Parathyroid adenoma (tissue), 2 donors: Measurements from ENCODE around the gene CYB561A3.

ENCODE experiments used
- H2AFZ ChIP-seq: fragments of 300-600 bp; sonication (generic); one replicate; pipeline ENCODE4 v1.7.0; 2017; ENCODE audit warnings: antibody characterized with exemption, mild to moderate bottlenecking
- H3K27ac ChIP-seq: fragments of 300-600 bp; sonication (generic); one replicate; pipeline ENCODE4 v1.7.0; 2017
- H3K27me3 ChIP-seq: fragments of 300-600 bp; sonication (generic); one replicate; pipeline ENCODE4 v1.7.0; 2017; ENCODE audit warnings: low read length; ENCODE audit not compliant: control insufficient read depth, insufficient read depth
- H3K36me3 ChIP-seq: fragments of 300-600 bp; sonication (generic); one replicate; pipeline ENCODE4 v1.7.0; 2017; ENCODE audit warnings: low read length; ENCODE audit not compliant: control insufficient read depth, insufficient read depth
- H3K4me1 ChIP-seq: fragments of 300-600 bp; sonication (generic); one replicate; pipeline ENCODE4 v1.7.0; 2017; ENCODE audit warnings: control low read depth
- H3K4me2 ChIP-seq: fragments of 300-600 bp; sonication (generic); one replicate; pipeline ENCODE4 v1.7.0; 2017; ENCODE audit warnings: low read length
- H3K4me3 ChIP-seq: fragments of 300-600 bp; sonication (generic); one replicate; pipeline ENCODE4 v1.7.0; 2017; ENCODE audit warnings: low read depth, low read length
- H3K79me2 ChIP-seq: fragments of 300-600 bp; sonication (generic); one replicate; pipeline ENCODE4 v1.7.0; 2017; ENCODE audit warnings: control low read depth
- H3K9ac ChIP-seq: fragments of 300-600 bp; sonication (generic); one replicate; pipeline ENCODE4 v1.7.0; 2017; ENCODE audit warnings: mild to moderate bottlenecking
- H3K9me3 ChIP-seq: fragments of 300-600 bp; sonication (generic); one replicate; pipeline ENCODE4 v1.7.0; 2017; ENCODE audit warnings: low read length; ENCODE audit not compliant: control insufficient read depth
- TF ChIP-seq, protein P1 (sequence below): fragments of 300-600 bp; sonication (generic); IDR thresholded peaks from one replicate; pipeline ENCODE4 v1.7.0; 2017; ENCODE audit warnings: antibody characterized with exemption, mild to moderate bottlenecking
- donor health status: primary hyperparathyroidism.

Gene CYB561A3

DNA sequence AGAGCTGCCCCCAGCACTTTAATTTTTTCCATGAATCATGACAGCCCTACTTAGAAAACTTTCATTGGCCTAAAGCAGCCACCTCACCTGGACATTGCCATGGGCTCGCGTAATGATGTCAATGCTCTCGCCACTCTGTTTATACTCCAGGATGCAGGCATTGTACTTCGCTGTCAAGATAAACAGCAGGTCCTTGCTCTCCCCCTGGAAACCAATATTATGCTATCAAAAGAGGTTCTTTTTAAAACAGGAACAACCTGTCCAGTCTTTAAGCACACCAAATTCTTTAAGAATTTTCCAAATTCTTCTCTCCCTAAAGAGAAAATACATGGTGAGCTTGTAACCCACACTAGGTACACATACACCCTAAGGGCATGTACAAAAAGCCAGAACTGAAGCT, 31.8 kb downstream of the CYB561A3 start:
- Histone ChIP-seq H3K4me1 (peaks cover 6% of the 10 kb centered on the region), H3K9me3 (no peaks in the 10 kb centered on the region), H3K36me3 (no peaks in the 10 kb centered on the region), H3K4me3 (no peak overlapping the region), H3K79me2 (peaks cover 40% of the 10 kb centered on the region), H3K4me2 (no peak overlapping the region), H2AFZ (no peak overlapping the region), H3K9ac (no peak overlapping the region), H3K27ac (peak overlapping the region; percentile 15), H3K27me3 (no peaks in the 10 kb centered on the region)
- TF ChIP-seq, protein P1, sequence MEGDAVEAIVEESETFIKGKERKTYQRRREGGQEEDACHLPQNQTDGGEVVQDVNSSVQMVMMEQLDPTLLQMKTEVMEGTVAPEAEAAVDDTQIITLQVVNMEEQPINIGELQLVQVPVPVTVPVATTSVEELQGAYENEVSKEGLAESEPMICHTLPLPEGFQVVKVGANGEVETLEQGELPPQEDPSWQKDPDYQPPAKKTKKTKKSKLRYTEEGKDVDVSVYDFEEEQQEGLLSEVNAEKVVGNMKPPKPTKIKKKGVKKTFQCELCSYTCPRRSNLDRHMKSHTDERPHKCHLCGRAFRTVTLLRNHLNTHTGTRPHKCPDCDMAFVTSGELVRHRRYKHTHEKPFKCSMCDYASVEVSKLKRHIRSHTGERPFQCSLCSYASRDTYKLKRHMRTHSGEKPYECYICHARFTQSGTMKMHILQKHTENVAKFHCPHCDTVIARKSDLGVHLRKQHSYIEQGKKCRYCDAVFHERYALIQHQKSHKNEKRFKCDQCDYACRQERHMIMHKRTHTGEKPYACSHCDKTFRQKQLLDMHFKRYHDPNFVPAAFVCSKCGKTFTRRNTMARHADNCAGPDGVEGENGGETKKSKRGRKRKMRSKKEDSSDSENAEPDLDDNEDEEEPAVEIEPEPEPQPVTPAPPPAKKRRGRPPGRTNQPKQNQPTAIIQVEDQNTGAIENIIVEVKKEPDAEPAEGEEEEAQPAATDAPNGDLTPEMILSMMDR: no peak

GRCh38 chr11:61328351-61328750, 33.3 kb downstream of the CYB561A3 start:
- H3K9me3 ChIP-seq: no peaks in the 10 kb centered on the region
- no peak overlapping the region for H3K9ac ChIP-seq
- peaks cover 6% of the 10 kb centered on the region for H3K4me1 ChIP-seq
- TF ChIP-seq, protein P1: no peak
- H2AFZ ChIP-seq: no peak overlapping the region
- no peaks in the 10 kb centered on the region for H3K36me3 ChIP-seq
- peaks cover 42% of the 10 kb centered on the region for H3K79me2 ChIP-seq
- no peak overlapping the region for H3K4me3 ChIP-seq
- no peaks in the 10 kb centered on the region for H3K27me3 ChIP-seq
- no peak overlapping the region for H3K27ac ChIP-seq
- H3K4me2 ChIP-seq: no peak overlapping the region

DNA sequence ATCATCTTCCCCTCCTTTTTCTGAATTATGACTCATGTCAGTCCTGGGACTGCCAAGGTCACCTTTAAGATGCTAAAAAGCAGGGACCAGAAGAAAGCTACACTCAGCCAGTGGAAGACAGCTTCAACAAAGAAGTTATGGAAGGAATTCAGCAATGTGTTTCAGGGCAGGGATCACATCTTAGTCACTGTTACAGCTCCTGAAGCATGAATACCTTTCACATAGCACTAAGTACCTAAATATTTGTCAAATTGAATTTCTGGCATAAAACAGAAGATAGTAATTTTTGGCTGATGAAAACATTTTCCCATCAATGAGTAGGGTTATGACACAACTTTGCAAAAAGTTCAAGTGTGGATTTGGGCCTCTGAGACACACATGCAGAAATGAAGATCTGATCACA, 34.0 kb downstream of the CYB561A3 start:
- Histone ChIP-seq H3K4me3 (no peak overlapping the region), H3K27ac (no peak overlapping the region), H2AFZ (no peak overlapping the region), H3K9me3 (no peaks in the 10 kb centered on the region), H3K9ac (no peak overlapping the region), H3K79me2 (peaks cover 42% of the 10 kb centered on the region), H3K4me2 (no peak overlapping the region), H3K4me1 (peaks cover 6% of the 10 kb centered on the region), H3K36me3 (no peaks in the 10 kb centered on the region), H3K27me3 (no peaks in the 10 kb centered on the region)
- TF ChIP-seq, protein P1: no peak

- no peak overlapping the region for H2AFZ ChIP-seq
- H3K79me2 ChIP-seq: peaks cover 38% of the 10 kb centered on the region
- H3K27ac ChIP-seq: no peak overlapping the region
- no peaks in the 10 kb centered on the region for H3K9me3 ChIP-seq
- no peaks in the 10 kb centered on the region for H3K36me3 ChIP-seq
- no peak overlapping the region for H3K4me2 ChIP-seq
- TF ChIP-seq, protein P1: no peak
- no peaks in the 10 kb centered on the region for H3K27me3 ChIP-seq
- H3K4me3 ChIP-seq: no peak overlapping the region
- peaks cover 6% of the 10 kb centered on the region for H3K4me1 ChIP-seq
- H3K9ac ChIP-seq: no peak overlapping the region
Measured at GRCh38 chr11:61325649-61326414, 35.9 kb downstream of the CYB561A3 start.

GRCh38 chr11:61315260-61315659, 46.4 kb downstream of the CYB561A3 start:
- Histone ChIP-seq H3K27me3 (no peaks in the 10 kb centered on the region), H3K79me2 (no peaks in the 10 kb centered on the region), H3K4me1 (no peaks in the 10 kb centered on the region), H3K36me3 (no peaks in the 10 kb centered on the region), H3K4me3 (no peak overlapping the region), H3K4me2 (no peak overlapping the region), H2AFZ (no peak overlapping the region), H3K9me3 (no peaks in the 10 kb centered on the region), H3K27ac (no peak overlapping the region), H3K9ac (no peak overlapping the region)
- TF ChIP-seq, protein P1: no peak
